Fibroblast of lung (primary cell): ENCODE data around the gene ZNHIT6. TPM values are rescaled to one million over a fixed set of nuclear protein-coding genes. Genes with fewer than 3 reads are reported as not detected.

Experiments
- DNase-seq, 2 donors: peaks; one replicate each; pipeline versions ENCODE4 v3.0.0 to v3.0.0-alpha.2; 2010; ENCODE audit warnings: low read depth in 2 of 2
- H2AFZ ChIP-seq: 2 replicates; pipeline ENCODE4 v1.5.1; 2012; ENCODE audit warnings: low read length, control low read depth, inconsistent platforms
- H3K27ac ChIP-seq: 2 replicates; pipeline ENCODE4 v1.5.1; 2011; ENCODE audit warnings: low read length, control low read depth; ENCODE audit not compliant: insufficient read depth
- H3K27me3 ChIP-seq: 2 replicates; pipeline ENCODE4 v1.5.1; 2011; ENCODE audit warnings: mild to moderate bottlenecking, low read length; ENCODE audit not compliant: control insufficient read depth, insufficient read depth
- H3K36me3 ChIP-seq: 2 replicates; pipeline ENCODE4 v1.5.1; 2011; ENCODE audit warnings: low read length; ENCODE audit not compliant: control insufficient read depth, insufficient read depth
- H3K4me1 ChIP-seq: 2 replicates; pipeline ENCODE4 v1.5.1; 2011; ENCODE audit warnings: low read length; ENCODE audit not compliant: control insufficient read depth, insufficient read depth; ENCODE audit errors: extremely low read depth
- H3K4me2 ChIP-seq: 2 replicates; pipeline ENCODE4 v1.5.1; 2011; ENCODE audit warnings: low read length, control low read depth; ENCODE audit not compliant: insufficient read depth; ENCODE audit errors: extremely low read depth
- H3K4me3 ChIP-seq, 4 experiments: fragments of 200-600 bp in 1 of 4; sonication (generic) in 1 of 4; replicated peaks in 1 of 4; 2 replicates each; pipeline ENCODE4 v1.5.1; 2011 to 2016; ENCODE audit warnings: low read length in 4 of 4, low read depth in 3 of 4, mild to moderate bottlenecking in 3 of 4, control low read depth in 2 of 4, inconsistent platforms in 1 of 4, mixed read lengths in 1 of 4; ENCODE audit not compliant: insufficient read depth in 1 of 4; ENCODE audit errors: control extremely low read depth in 1 of 4
- H3K79me2 ChIP-seq: 2 replicates; pipeline ENCODE4 v1.5.1; 2012; ENCODE audit warnings: mild to moderate bottlenecking, low read length, inconsistent platforms; ENCODE audit not compliant: control insufficient read depth, insufficient read depth
- H3K9ac ChIP-seq: 2 replicates; pipeline ENCODE4 v1.5.1; 2011; ENCODE audit warnings: mild to moderate bottlenecking, low read length, control low read depth; ENCODE audit not compliant: insufficient read depth
- H3K9me3 ChIP-seq: 2 replicates; pipeline ENCODE4 v1.5.1; 2012; ENCODE audit warnings: low read depth, low read length; ENCODE audit not compliant: control insufficient read depth, insufficient read depth
- H4K20me1 ChIP-seq: 2 replicates; pipeline ENCODE4 v1.5.1; 2011; ENCODE audit warnings: low read length; ENCODE audit not compliant: control insufficient read depth, insufficient read depth; ENCODE audit errors: extremely low read depth
- EZH2 ChIP-seq: IDR thresholded peaks from 2 replicates; pipeline ENCODE4 v1.5.1; 2012; ENCODE audit warnings: low read length, control low read depth, mild to moderate bottlenecking; ENCODE audit errors: missing control alignments
- polyA plus RNA-seq, 2 donors: library from polyadenylated mRNA; depleted of rRNA in 1 of 2; stranded (reverse) in 1 of 2; unstranded in 1 of 2; fragments of >200 nt; gene quantifications; 2 replicates each; pipeline ENCODE4 v1.2.1, GENCODE V29; 2011 to 2012; ENCODE audit warnings: missing spikeins in 1 of 2
- total RNA-seq: library from RNA; depleted of rRNA; stranded (reverse); fragments of >200 nt; gene quantifications from 2 replicates; pipeline ENCODE4 v1.2.1, GENCODE V29; 2014
- TF ChIP-seq, protein P1 (sequence below), 2 donors: IDR thresholded peaks in 1 of 2; conservative IDR thresholded peaks in 1 of 2; 1 replicate in 1 of 2; 2 replicates in 1 of 2; pipeline ENCODE4 v1.5.1; 2011 to 2012; ENCODE audit warnings: low read length in 2 of 2, control low read depth in 1 of 2, inconsistent platforms in 1 of 2, low read depth in 1 of 2, mild to moderate bottlenecking in 1 of 2

The ZNHIT6 gene
- total and polyA plus RNA-seq, 2 donors (not counting 1 experiment from before 2014, with no cell fraction given), result 14.3 to 15.5 TPM

DNA sequence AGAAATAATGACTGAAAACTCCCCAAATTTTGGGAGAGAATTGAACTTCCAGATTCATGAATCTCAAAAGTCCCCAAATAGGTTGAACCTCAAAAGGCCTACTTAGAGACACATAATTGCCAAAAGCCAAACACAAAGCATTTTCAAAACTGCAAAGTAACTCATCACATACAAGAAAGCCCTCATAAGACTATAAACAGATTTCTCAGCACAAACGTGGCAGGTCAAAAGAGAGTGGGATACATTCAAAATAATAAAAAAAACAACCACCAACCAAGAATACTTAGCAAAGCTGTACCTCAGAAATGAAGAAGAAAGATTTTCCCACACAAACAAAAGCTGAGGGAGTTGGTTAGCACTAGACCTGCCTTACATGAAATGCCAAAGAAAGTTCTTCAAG, 69.8 kb downstream of the ZNHIT6 start:
- no peak overlapping the region for H3K4me2 ChIP-seq
- H2AFZ ChIP-seq, result no peak overlapping the region
- DNase-seq, result no peak
- H3K4me3 ChIP-seq, result no peak overlapping the region
- H3K36me3 ChIP-seq, result no peaks in the 10 kb centered on the region
- H3K4me1 ChIP-seq, result no peaks in the 10 kb centered on the region
- H3K79me2 ChIP-seq, result no peaks in the 10 kb centered on the region
- TF ChIP-seq, protein P1, sequence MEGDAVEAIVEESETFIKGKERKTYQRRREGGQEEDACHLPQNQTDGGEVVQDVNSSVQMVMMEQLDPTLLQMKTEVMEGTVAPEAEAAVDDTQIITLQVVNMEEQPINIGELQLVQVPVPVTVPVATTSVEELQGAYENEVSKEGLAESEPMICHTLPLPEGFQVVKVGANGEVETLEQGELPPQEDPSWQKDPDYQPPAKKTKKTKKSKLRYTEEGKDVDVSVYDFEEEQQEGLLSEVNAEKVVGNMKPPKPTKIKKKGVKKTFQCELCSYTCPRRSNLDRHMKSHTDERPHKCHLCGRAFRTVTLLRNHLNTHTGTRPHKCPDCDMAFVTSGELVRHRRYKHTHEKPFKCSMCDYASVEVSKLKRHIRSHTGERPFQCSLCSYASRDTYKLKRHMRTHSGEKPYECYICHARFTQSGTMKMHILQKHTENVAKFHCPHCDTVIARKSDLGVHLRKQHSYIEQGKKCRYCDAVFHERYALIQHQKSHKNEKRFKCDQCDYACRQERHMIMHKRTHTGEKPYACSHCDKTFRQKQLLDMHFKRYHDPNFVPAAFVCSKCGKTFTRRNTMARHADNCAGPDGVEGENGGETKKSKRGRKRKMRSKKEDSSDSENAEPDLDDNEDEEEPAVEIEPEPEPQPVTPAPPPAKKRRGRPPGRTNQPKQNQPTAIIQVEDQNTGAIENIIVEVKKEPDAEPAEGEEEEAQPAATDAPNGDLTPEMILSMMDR (conservative IDR thresholded peaks at IDR 0.05 in 1 of 2, IDR thresholded peaks at IDR 0.05 in 1 of 2; ENCODE audit: low read depth in 1 of 2, low read length in 2 of 2), result no peak
- no peak for TF ChIP-seq EZH2
- no peaks in the 10 kb centered on the region for H3K9me3 ChIP-seq
- H3K9ac ChIP-seq, result no peak overlapping the region
- no peaks in the 10 kb centered on the region for H3K27me3 ChIP-seq
- no peaks in the 10 kb centered on the region for H4K20me1 ChIP-seq
- no peak overlapping the region for H3K27ac ChIP-seq

DNA sequence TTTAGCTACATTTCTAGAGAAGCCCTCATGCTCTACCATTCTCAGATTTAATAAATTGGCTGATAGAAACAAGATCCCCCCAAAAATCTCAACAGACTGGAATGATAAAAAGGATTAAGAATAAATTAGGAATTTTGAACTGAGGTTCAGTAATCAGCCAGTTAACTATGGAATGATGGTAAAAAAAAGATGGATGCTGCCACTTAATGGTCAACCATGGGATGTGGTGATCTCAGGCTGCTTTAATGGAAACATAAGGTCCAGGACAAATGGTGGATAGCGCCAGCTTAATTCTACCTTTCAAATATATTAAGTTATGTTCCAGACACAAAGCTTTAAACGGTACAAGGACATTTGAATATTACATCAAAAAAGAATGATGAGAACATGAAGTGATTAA, 77.7 kb downstream of the ZNHIT6 start:
- TF ChIP-seq, protein P1 (conservative IDR thresholded peaks at IDR 0.05 in 1 of 2, IDR thresholded peaks at IDR 0.05 in 1 of 2; ENCODE audit: low read depth in 1 of 2, low read length in 2 of 2), result no peak
- no peak for TF ChIP-seq EZH2
- H3K36me3 ChIP-seq, result no peaks in the 10 kb centered on the region
- peak in 1 of 2 donors; percentile 25 for DNase-seq
- peaks cover 8% of the 10 kb centered on the region for H3K4me1 ChIP-seq
- H2AFZ ChIP-seq, result no peak overlapping the region
- no peak overlapping the region for H3K27ac ChIP-seq
- no peaks in the 10 kb centered on the region for H3K79me2 ChIP-seq
- no peak overlapping the region for H3K4me3 ChIP-seq
- no peaks in the 10 kb centered on the region for H4K20me1 ChIP-seq
- no peaks in the 10 kb centered on the region for H3K9me3 ChIP-seq
- no peaks in the 10 kb centered on the region for H3K27me3 ChIP-seq
- H3K4me2 ChIP-seq, result no peak overlapping the region
- no peak overlapping the region for H3K9ac ChIP-seq

DNA sequence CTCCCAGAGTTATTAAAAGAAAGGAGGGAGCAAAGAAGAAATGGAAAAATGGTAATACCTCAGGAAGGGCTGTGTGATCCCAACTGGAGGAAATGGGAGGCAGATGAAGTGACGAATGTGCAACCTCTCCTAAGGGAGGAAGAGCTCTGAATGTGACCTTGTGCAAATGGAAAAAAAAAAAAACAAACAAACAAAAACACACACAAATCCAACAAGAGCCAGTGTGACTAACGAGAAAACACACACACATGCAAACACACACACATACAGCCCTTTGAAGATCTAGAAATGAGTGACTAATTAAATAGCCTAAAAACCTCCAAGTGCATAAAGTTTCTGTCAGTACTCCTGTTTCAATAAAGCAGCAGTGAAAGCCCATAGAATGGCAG, 78.7 kb downstream of the ZNHIT6 start:
- H4K20me1 ChIP-seq, result no peaks in the 10 kb centered on the region
- H3K4me1 ChIP-seq, result peaks cover 8% of the 10 kb centered on the region
- no peak overlapping the region for H3K4me3 ChIP-seq
- H3K9ac ChIP-seq, result no peak overlapping the region
- no peaks in the 10 kb centered on the region for H3K27me3 ChIP-seq
- TF ChIP-seq EZH2, result no peak
- TF ChIP-seq, protein P1 (conservative IDR thresholded peaks at IDR 0.05 in 1 of 2, IDR thresholded peaks at IDR 0.05 in 1 of 2; ENCODE audit: low read depth in 1 of 2, low read length in 2 of 2), result no peak
- no peak overlapping the region for H3K4me2 ChIP-seq
- no peaks in the 10 kb centered on the region for H3K36me3 ChIP-seq
- H2AFZ ChIP-seq, result no peak overlapping the region
- DNase-seq, result peak; percentile 18 to 33
- H3K27ac ChIP-seq, result peak overlapping the region; percentile 56
- no peaks in the 10 kb centered on the region for H3K79me2 ChIP-seq
- H3K9me3 ChIP-seq, result no peaks in the 10 kb centered on the region
